Pancreas (tissue), 10 donors: ENCODE measurements around the gene CHRD. TPM values are rescaled to one million over a fixed set of nuclear protein-coding genes. Genes with fewer than 3 reads are reported as not detected.

Experiments used
- ATAC-seq, 4 donors: fragments of 200-7000 bp; cut with Tn5 transposase; one replicate each; pipeline versions ENCODE4 v1.8.0 to v1.9.1; 2020; ENCODE audit warnings: mild to moderate bottlenecking in 4 of 4, moderate library complexity in 4 of 4
- DNase-seq, 6 donors: peaks; one replicate each; pipeline ENCODE4 v3.0.0-alpha.2; 2020
- FAIRE-seq: peaks from 2 replicates; lab custom pipeline; 2012; peaks lifted over from hg19 to GRCh38; lab: Jason Lieb, UNC
- H3K27ac ChIP-seq, 4 donors: fragments of 200-600 bp; sonication (generic); 1 replicate in 3 of 4; 2 replicates in 1 of 4; pipeline versions ENCODE4 v1.5.0 to v1.8.0; 2020
- H3K27me3 ChIP-seq, 4 donors: fragments of 200-600 bp; one replicate each; pipeline ENCODE4 v1.8.0; 2021
- H3K36me3 ChIP-seq, 3 donors: fragments of 200-600 bp; sonication (generic) in 1 of 3; one replicate each; pipeline versions ENCODE4 v1.5.0 to v1.8.0; 2020 to 2021
- H3K4me1 ChIP-seq, 3 donors: fragments of 200-600 bp; one replicate each; pipeline ENCODE4 v1.8.0; 2021
- H3K4me3 ChIP-seq, 4 donors: fragments of 200-600 bp; sonication (generic) in 2 of 4; one replicate each; pipeline versions ENCODE4 v1.5.0 to v1.8.0; 2020 to 2021
- H3K9me3 ChIP-seq, 4 donors: fragments of 200-600 bp; one replicate each; pipeline ENCODE4 v1.8.0; 2021
- WGBS, 2 donors: extraction: QIAGEN DNeasy Blood & Tissue Kit; methylation state at CpG; one replicate each; pipeline ENCODE4 v1.1.7; 2013; 5-methylcytosine and 5-hydroxymethylcytosine counted together
- intact Hi-C, 3 donors: fragments of 100-400 bp; cut with DNase I; formaldehyde crosslinking; loops; one replicate each; pipeline versions ENCODE4 v1.11.1 to v1.14.2; 2022
- polyA plus RNA-seq, 2 donors: library from polyadenylated mRNA; stranded (reverse); fragments of 200-250 nt; gene quantifications; one replicate each; pipeline ENCODE4 v1.2.3, GENCODE V29; 2013
- total RNA-seq, 6 donors: library from RNA; stranded (reverse); fragmentation: NEBNext Ultra II Directional in 4 of 6; extraction: Animal tissue kit (Norgen Biotek cat#: 25700) in 4 of 6; gene quantifications; one replicate each; pipeline versions ENCODE4 v1.2.1 to v1.2.4, GENCODE V29; 2021 to 2023
- TF ChIP-seq, protein P1 (sequence below), 4 donors: fragments of 200-600 bp; sonication (generic) in 3 of 4; IDR thresholded peaks; one replicate each; pipeline versions ENCODE4 v1.5.0 to v1.8.0; 2021; ENCODE audit warnings: antibody characterized with exemption in 4 of 4
- donor health status: healthy with polysubstance abuse.
- donor health status: DM: no; HTN: no; CAD: no; lungs with moderate emphysema.
- donor health status: DM: no; HTN: no; CAD: no.
- donor health status: control.
- donor health status: control.
- donor health status: Bipolar disorder and iron deficiency.
- donor health status: DM: yes; HTN: yes; CAD: no.
- donor health status: DM: no; HTN: no; CAD: no.
- donor health status: DM: no; HTN: no; CAD: no.
- donor health status: DM: yes; HTN: yes; CAD: no.

Gene CHRD
- total and polyA plus RNA-seq, 8 donors, result 11.0 to 96.7 (median 19.8) TPM

DNA sequence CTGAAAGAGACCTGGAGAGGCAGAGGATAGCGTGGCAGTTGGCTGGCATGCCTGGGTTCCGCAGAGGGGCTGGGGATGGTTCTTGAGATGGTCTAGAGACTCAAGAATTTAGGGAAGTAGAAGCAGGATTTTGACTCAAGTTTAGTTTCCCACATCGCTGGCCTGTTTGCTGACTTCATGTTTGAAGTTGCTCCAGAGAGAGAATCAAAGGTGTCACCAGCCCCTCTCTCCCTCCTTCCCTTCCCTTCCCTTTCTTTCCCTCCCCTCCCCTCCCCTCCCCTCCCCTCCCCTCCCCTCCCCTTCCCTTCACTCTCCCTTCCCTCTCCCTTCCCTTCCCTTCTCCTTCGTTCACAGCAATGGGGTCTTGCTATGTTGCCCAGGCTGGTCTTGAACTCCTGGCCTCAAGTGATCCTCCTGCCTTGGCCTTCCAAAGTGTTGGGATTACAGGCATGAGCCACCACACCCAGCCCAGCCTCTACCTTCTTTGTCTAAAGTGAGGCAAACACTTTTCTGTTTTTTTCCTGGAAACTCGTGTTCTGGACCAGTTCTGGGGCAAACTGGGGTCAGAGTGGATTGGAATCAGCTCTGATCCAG is 10.2 kb downstream of the CHRD start:
- H3K36me3 ChIP-seq, result no peaks in the 10 kb centered on the region
- H3K4me3 ChIP-seq, result no peak overlapping the region
- no peaks in the 10 kb centered on the region for H3K27me3 ChIP-seq
- H3K27ac ChIP-seq, result no peak overlapping the region
- FAIRE-seq (no peak), ATAC-seq (no peak), DNase-seq (no peak)
- H3K9me3 ChIP-seq, result no peaks in the 10 kb centered on the region
- TF ChIP-seq, protein P1, sequence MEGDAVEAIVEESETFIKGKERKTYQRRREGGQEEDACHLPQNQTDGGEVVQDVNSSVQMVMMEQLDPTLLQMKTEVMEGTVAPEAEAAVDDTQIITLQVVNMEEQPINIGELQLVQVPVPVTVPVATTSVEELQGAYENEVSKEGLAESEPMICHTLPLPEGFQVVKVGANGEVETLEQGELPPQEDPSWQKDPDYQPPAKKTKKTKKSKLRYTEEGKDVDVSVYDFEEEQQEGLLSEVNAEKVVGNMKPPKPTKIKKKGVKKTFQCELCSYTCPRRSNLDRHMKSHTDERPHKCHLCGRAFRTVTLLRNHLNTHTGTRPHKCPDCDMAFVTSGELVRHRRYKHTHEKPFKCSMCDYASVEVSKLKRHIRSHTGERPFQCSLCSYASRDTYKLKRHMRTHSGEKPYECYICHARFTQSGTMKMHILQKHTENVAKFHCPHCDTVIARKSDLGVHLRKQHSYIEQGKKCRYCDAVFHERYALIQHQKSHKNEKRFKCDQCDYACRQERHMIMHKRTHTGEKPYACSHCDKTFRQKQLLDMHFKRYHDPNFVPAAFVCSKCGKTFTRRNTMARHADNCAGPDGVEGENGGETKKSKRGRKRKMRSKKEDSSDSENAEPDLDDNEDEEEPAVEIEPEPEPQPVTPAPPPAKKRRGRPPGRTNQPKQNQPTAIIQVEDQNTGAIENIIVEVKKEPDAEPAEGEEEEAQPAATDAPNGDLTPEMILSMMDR (IDR thresholded peaks at IDR 0.05), result no peak
- intact Hi-C loops, result loop anchor here in 1 of 3 donors (10.0 kb wide), 1 partner anchor 145 kb away; no protein-coding TSS in a partner anchor
- 91 to 95% methylated on average over 4 to 5 of the region's 5 CpGs for WGBS, 2 donors
- H3K4me1 ChIP-seq, result peaks cover 0 to 1% (median 0%) of the 10 kb centered on the region in 3 donors

DNA sequence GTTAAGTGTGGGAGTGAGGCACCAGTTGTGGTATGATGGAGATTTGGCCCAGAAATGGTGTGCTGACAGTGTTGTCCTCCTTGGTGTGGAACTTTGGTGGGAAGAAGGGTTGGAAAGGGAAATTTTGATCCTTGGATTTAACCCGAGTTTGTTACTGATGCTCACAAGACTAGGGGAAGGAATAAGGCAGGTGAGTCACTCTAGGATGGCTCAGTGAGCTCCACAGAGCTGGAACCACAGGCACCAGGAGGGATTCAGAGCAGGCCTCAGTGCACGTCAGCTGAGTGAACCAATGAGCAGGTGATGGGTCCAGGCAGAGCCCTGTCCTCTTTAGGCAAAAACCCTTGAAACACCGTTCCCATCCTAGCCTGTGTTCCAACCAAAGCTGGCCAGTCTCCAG is 11.4 kb downstream of the CHRD start:
- whole genome bisulfite sequencing, 2 donors, result 79 to 86% methylated on average over 3 of the region's 3 CpGs
- TF ChIP-seq, protein P1 (IDR thresholded peaks at IDR 0.05), result no peak
- DNase-seq (peak in 1 of 6 donors; percentile 21), FAIRE-seq (no peak), ATAC-seq (no peak)
- no peak overlapping the region for H3K4me3 ChIP-seq
- no peaks in the 10 kb centered on the region for H3K36me3 ChIP-seq
- H3K27ac ChIP-seq, result no peak overlapping the region
- intact Hi-C loops, result no loop called here
- H3K27me3 ChIP-seq, result no peaks in the 10 kb centered on the region
- peaks cover 0 to 7% (median 0%) of the 10 kb centered on the region in 3 donors for H3K4me1 ChIP-seq
- no peaks in the 10 kb centered on the region for H3K9me3 ChIP-seq

DNA sequence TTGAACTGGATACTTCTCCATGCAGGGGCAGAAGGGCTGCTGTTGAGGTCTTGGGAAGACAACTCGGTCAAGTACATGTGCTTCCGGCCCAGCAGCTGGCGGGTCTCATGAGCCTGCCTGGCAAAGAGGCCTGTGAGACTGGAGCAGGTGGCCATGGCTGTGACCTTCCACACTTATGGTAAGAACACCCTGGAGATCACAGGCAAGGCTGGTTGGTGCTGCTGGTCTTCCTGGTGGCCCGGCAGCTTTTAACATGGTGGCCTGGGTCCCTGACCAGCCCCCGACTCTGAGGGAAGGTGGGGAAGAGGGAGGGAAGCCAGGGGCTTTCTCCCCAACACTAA is 15.4 kb downstream of the CHRD start:
- Histone ChIP-seq H3K9me3 (no peaks in the 10 kb centered on the region), H3K36me3 (no peaks in the 10 kb centered on the region), H3K27ac (peak overlapping the region in 2 of 4 donors; percentile 16 to 31), H3K4me1 (peaks cover 0 to 7% (median 0%) of the 10 kb centered on the region in 3 donors), H3K4me3 (no peak overlapping the region), H3K27me3 (no peaks in the 10 kb centered on the region)
- intact Hi-C loops, result no loop called here
- FAIRE-seq, result no peak
- peak; percentile 74 to 91 (median 82) for DNase-seq
- WGBS, 2 donors, result 43 to 57% methylated on average over 5 of the region's 5 CpGs
- TF ChIP-seq, protein P1 (IDR thresholded peaks at IDR 0.05), result no peak
- peak; percentile 88 to 98 (median 96) for ATAC-seq

GRCh38 chr3:184399410-184399809 is 19.6 kb downstream of the CHRD start:
- Histone ChIP-seq H3K27me3 (no peaks in the 10 kb centered on the region), H3K4me1 (peaks cover 0 to 7% (median 0%) of the 10 kb centered on the region in 3 donors), H3K27ac (no peak overlapping the region), H3K9me3 (no peaks in the 10 kb centered on the region), H3K4me3 (no peak overlapping the region), H3K36me3 (no peaks in the 10 kb centered on the region)
- no peak for DNase-seq
- TF ChIP-seq, protein P1 (IDR thresholded peaks at IDR 0.05), result no peak
- ATAC-seq, result peak in 2 of 4 donors; percentile 31 to 58
- 27 to 36% methylated on average over 9 of the region's 9 CpGs for WGBS, 2 donors
- intact Hi-C loops, result no loop called here
- FAIRE-seq, result no peak
